BLaER1 (cell line): ENCODE results near the gene ASTN2.

ENCODE experiments used
- H3K27ac ChIP-seq: shearing (Covaris generic); formaldehyde crosslinking; 2 replicates; pipeline ENCODE4 v1.8.1; 2022
- H3K27me3 ChIP-seq: shearing (Covaris generic); formaldehyde crosslinking; 2 replicates; pipeline ENCODE4 v1.8.1; 2022
- H3K36me3 ChIP-seq: shearing (Covaris generic); formaldehyde crosslinking; 2 replicates; pipeline ENCODE4 v1.8.1; 2022
- H3K4me1 ChIP-seq: shearing (Covaris generic); formaldehyde crosslinking; 2 replicates; pipeline ENCODE4 v1.8.1; 2022
- H3K4me2 ChIP-seq: shearing (Covaris generic); formaldehyde crosslinking; 2 replicates; pipeline ENCODE4 v1.8.1; 2022
- H3K4me3 ChIP-seq: shearing (Covaris generic); formaldehyde crosslinking; 2 replicates; pipeline ENCODE4 v1.8.1; 2022
- H3K9ac ChIP-seq: shearing (Covaris generic); formaldehyde crosslinking; 2 replicates; pipeline ENCODE4 v1.8.1; 2022
- H3K9me3 ChIP-seq: shearing (Covaris generic); formaldehyde crosslinking; 2 replicates; pipeline ENCODE4 v1.8.1; 2022
- H4K20me1 ChIP-seq: shearing (Covaris generic); formaldehyde crosslinking; 2 replicates; pipeline ENCODE4 v1.8.1; 2022
- Cebpa-rat ChIP-seq: shearing (Covaris generic); IDR thresholded peaks from 2 replicates; pipeline ENCODE4 v1.8.1; 2022

The ASTN2 gene

DNA sequence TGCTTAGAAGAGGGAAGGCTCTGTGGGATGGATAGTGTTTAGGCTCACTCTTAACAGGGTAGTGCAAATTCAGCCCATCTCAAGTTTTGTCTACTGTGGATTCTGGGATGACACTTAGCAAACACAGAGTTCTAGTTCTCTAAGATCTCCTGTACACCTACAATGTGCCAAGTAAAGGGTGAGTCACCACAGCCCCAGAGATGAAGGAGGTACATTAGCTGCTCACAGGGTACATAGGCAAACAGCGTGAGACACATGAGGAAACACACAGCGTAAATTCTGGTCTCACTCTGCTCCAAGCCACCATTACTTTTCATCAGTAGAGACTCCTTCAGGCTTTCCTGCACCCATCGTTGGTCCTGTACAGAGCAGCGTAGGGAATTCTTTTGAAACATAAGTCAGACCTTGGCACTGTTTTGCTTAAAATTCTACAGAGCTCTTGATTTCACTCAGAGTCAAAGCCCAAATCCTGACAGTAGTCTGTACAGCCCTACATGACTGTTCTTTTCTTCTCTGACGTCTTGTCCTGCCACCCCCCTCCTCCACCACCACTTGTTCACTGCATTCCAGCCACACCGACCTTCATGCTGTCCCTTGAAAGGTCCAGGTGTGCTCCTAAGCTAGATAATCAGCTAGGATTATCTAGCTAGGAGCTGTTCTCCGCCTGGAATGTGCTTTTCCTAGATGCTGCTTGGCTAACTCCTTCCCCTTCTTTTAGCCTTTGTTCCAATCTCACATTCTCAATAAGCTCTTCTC, 8.7 kb downstream of the ASTN2 start:
- Histone ChIP-seq H3K9me3 (no peaks in the 10 kb centered on the region), H3K27ac (no peak overlapping the region), H3K4me3 (no peak overlapping the region), H3K9ac (no peak overlapping the region), H4K20me1 (no peaks in the 10 kb centered on the region), H3K4me1 (no peaks in the 10 kb centered on the region), H3K36me3 (no peaks in the 10 kb centered on the region), H3K4me2 (no peak overlapping the region), H3K27me3 (no peaks in the 10 kb centered on the region)
- TF ChIP-seq Cebpa-rat: no peak

DNA sequence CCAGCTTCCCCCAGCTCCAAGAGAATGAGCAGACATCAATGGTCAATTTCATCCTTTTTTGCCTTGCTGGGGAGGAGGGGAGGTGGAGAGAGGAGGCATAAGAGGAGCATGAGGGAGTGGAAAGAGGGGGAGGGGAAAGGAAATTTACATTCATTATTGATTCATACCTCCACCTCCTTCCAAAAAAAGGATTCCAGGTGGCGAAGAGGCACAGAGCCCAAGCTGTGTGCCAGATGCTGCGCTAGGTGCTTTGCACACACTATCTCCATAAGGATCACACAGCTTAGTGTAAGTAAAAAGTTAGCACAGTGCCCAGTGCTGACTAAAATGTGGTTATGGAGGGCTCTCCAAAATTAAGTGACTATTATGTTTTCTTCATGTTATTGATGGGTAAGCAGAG, 11.0 kb downstream of the ASTN2 start:
- H4K20me1 ChIP-seq: no peaks in the 10 kb centered on the region
- no peak overlapping the region for H3K9ac ChIP-seq
- H3K9me3 ChIP-seq: no peaks in the 10 kb centered on the region
- H3K4me3 ChIP-seq: no peak overlapping the region
- no peak for TF ChIP-seq Cebpa-rat
- no peaks in the 10 kb centered on the region for H3K4me1 ChIP-seq
- no peaks in the 10 kb centered on the region for H3K36me3 ChIP-seq
- no peaks in the 10 kb centered on the region for H3K27me3 ChIP-seq
- H3K27ac ChIP-seq: no peak overlapping the region
- no peak overlapping the region for H3K4me2 ChIP-seq

DNA sequence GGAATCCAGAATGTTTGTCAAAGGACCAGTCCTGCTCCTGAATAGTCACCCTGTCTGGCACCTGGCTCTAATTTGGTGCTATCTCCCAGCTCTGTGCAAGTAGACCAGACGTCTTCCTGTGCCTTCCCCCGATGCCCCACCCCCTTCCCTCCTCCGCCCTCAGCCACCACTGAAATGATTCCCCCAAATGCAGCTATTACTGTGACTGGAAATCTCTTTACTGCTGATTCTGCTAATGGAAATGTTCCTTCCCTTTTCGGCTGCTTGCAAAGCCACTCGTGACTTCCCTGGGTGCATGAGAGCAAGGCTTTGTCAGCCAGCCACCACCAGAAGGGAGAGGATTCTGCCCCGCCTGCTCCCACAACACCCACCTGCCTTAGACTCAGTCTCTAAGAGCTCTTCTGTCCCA, 11.4 kb downstream of the ASTN2 start:
- Histone ChIP-seq H4K20me1 (no peaks in the 10 kb centered on the region), H3K4me3 (no peak overlapping the region), H3K27me3 (no peaks in the 10 kb centered on the region), H3K27ac (no peak overlapping the region), H3K4me1 (no peaks in the 10 kb centered on the region), H3K9me3 (no peaks in the 10 kb centered on the region), H3K36me3 (no peaks in the 10 kb centered on the region), H3K4me2 (no peak overlapping the region), H3K9ac (no peak overlapping the region)
- TF ChIP-seq Cebpa-rat: no peak

DNA sequence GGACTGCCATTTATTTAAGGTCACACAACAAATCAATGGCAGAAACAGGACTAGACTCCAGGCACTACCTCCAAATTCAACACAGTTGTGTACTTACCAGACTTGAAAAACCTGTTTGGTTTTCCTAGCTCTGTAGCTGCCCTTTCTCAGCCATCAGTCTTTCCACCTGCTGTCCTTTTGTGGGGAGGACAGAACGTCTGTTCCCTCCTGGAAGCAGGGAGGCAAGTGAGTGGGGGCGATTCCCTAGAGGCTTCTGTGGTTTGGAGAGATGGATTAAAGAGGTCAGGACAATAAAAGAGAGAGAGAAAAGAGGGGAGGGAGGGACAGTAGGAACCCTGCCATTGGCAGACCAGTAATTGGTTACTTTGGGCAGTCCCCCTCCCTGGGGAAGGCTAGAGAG, 14.7 kb downstream of the ASTN2 start:
- Histone ChIP-seq H3K4me3 (no peak overlapping the region), H3K36me3 (no peaks in the 10 kb centered on the region), H3K4me1 (no peaks in the 10 kb centered on the region), H4K20me1 (no peaks in the 10 kb centered on the region), H3K9me3 (no peaks in the 10 kb centered on the region), H3K27me3 (no peaks in the 10 kb centered on the region), H3K9ac (no peak overlapping the region), H3K27ac (no peak overlapping the region), H3K4me2 (no peak overlapping the region)
- TF ChIP-seq Cebpa-rat: no peak

DNA sequence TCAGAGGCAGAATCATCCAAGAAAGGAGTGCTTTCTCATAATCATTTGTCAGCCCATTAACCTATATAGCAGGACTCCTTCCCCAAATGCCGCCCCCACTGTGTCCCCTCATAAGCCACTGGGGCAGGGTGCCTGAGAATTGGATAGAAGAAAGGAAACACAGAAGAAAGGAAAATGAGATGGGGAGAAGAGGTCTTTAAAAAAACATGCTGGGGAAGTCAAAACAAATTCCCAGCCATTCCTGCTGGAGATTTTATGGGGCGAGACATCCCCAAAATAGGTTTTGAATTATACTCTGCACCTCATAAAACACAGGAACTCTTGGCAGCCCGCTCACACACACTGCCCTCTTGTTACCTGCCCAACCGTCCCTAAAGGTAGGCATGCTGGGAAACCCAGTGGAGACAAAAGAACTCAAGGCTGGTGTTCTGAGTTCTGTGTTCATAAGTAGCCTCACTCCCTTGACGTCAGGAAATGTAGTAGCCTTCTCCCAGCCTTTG, 19.7 kb downstream of the ASTN2 start:
- Histone ChIP-seq H3K4me1 (no peaks in the 10 kb centered on the region), H3K9ac (no peak overlapping the region), H4K20me1 (no peaks in the 10 kb centered on the region), H3K4me3 (no peak overlapping the region), H3K9me3 (no peaks in the 10 kb centered on the region), H3K27me3 (no peaks in the 10 kb centered on the region), H3K4me2 (no peak overlapping the region), H3K36me3 (no peaks in the 10 kb centered on the region), H3K27ac (no peak overlapping the region)
- no peak for TF ChIP-seq Cebpa-rat

DNA sequence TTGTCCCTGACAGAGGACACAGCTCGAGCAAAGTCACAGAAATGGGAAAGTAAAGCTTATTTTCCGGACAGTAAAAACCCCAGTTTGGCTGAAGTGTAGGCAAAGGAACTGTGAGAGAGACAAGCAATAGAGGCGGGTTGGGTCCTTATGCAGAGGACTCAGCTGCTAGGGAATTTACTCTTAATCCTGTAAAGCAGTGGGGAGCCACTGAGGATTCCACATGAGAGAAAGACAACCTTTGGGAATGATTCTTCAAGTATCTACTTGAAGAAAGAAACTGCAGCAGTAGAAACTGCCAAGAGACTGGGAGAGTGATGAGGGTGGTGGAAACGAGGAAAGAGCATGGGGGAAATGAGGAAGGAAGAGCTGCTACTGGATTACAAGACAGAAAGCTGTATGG, 20.2 kb downstream of the ASTN2 start:
- no peak for TF ChIP-seq Cebpa-rat

DNA sequence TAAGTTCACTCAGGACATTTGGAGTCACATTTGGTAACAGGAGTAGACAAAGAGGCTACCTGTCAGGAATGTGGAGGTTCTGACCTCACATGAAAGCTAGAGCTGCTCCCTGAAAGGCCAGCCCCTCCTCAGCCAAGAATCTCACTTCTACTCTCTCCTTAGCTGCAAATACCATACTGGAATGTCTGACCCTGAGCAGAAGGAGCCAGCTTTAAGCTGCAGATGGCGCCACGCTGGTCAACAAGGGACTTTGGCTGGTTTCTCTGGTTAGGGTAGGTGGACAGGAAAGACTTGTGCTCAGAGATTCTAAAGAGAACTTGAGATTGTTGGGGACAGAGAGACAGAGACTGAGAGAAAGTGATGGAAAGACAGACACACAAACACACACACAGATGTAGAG, 21.9 kb downstream of the ASTN2 start:
- Histone ChIP-seq H3K4me1 (no peaks in the 10 kb centered on the region), H3K27me3 (no peaks in the 10 kb centered on the region), H3K9me3 (no peaks in the 10 kb centered on the region)

More for the DNA sequence above, 20.2 kb downstream of the ASTN2 start:
- H3K9me3 ChIP-seq: no peaks in the 10 kb centered on the region
- no peaks in the 10 kb centered on the region for H3K4me1 ChIP-seq
- H3K27me3 ChIP-seq: no peaks in the 10 kb centered on the region
- H3K4me3 ChIP-seq: no peak overlapping the region
- H3K27ac ChIP-seq: no peak overlapping the region
- H3K4me2 ChIP-seq: no peak overlapping the region
- no peaks in the 10 kb centered on the region for H3K36me3 ChIP-seq
- H3K9ac ChIP-seq: no peak overlapping the region
- H4K20me1 ChIP-seq: no peaks in the 10 kb centered on the region

DNA sequence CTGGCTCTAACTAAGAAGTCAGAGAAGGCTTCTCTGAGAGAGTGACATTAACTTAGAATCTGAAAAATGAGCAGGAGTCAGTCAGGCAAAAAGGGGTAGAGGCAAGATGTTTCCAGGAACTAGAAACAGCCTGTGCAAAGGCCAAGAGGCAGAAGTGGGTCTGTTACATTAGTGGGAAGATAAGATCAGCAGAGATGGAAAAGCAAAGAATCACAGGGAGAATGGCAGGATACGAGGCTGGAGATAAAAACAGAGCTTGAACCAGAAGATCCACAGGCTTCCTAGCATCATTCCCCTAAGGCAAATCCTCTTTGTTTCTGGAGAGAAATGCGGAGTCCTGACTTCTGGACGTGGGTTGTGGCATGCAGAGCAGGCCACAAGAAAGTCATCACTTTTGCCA, 27.4 kb downstream of the ASTN2 start:
- no peaks in the 10 kb centered on the region for H3K9me3 ChIP-seq
- H4K20me1 ChIP-seq: no peaks in the 10 kb centered on the region
- no peaks in the 10 kb centered on the region for H3K27me3 ChIP-seq
- TF ChIP-seq Cebpa-rat: no peak
- H3K36me3 ChIP-seq: no peaks in the 10 kb centered on the region
- no peak overlapping the region for H3K4me3 ChIP-seq
- H3K4me1 ChIP-seq: no peaks in the 10 kb centered on the region
- H3K27ac ChIP-seq: no peak overlapping the region
- H3K9ac ChIP-seq: no peak overlapping the region
- H3K4me2 ChIP-seq: no peak overlapping the region

More for the DNA sequence above, 21.9 kb downstream of the ASTN2 start:
- Histone ChIP-seq H3K4me2 (no peak overlapping the region), H3K4me3 (no peak overlapping the region), H3K36me3 (no peaks in the 10 kb centered on the region), H3K9ac (no peak overlapping the region), H4K20me1 (no peaks in the 10 kb centered on the region), H3K27ac (no peak overlapping the region)
- no peak for TF ChIP-seq Cebpa-rat

DNA sequence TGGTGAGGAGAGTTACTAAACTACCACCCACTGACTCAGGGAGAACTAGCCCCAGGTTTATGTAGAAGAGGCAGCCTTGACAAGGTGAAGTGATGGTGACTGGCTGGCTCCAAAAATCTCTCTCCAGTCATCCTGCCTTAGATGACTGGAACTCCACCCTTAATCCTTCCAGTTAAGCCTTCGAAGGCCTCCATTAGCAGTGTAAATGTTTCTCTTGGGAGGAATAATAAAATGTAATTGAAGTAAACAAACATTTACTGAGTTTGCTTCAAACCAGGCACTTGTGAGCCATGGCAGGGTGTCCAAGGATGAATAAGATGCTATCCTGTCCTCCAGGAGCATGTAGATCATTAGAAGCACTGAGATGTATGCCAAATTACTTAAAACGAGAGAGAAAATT, 35.5 kb downstream of the ASTN2 start:
- no peaks in the 10 kb centered on the region for H3K9me3 ChIP-seq
- H4K20me1 ChIP-seq: no peaks in the 10 kb centered on the region
- H3K36me3 ChIP-seq: no peaks in the 10 kb centered on the region
- no peak overlapping the region for H3K27ac ChIP-seq
- TF ChIP-seq Cebpa-rat: no peak
- no peak overlapping the region for H3K4me2 ChIP-seq
- no peaks in the 10 kb centered on the region for H3K27me3 ChIP-seq
- H3K4me1 ChIP-seq: no peaks in the 10 kb centered on the region
- H3K4me3 ChIP-seq: no peak overlapping the region
- H3K9ac ChIP-seq: no peak overlapping the region

DNA sequence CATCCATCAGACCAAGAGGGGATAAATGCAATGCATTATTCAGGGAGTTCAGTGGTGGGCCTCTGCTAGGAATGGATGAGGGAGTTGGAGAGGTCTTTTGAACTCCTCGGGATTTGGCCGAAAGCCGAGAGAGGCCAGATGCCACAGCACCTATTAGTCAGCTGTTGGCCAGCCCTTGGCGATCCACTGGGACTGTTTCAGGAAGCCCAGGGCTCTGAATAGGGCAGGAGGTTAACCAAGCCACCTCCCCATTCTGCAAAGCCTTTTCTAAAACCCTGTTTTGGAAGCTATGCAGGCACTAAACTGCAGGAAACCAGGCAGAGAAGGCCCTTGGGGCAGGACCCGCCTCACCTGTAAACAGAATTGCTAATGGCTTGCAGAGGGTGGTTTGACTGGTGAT, 37.8 kb downstream of the ASTN2 start:
- no peak overlapping the region for H3K4me2 ChIP-seq
- H3K4me1 ChIP-seq: no peaks in the 10 kb centered on the region
- H3K36me3 ChIP-seq: no peaks in the 10 kb centered on the region
- no peaks in the 10 kb centered on the region for H3K9me3 ChIP-seq
- no peaks in the 10 kb centered on the region for H3K27me3 ChIP-seq
- no peak overlapping the region for H3K9ac ChIP-seq
- H4K20me1 ChIP-seq: no peaks in the 10 kb centered on the region
- no peak for TF ChIP-seq Cebpa-rat
- H3K27ac ChIP-seq: no peak overlapping the region
- no peak overlapping the region for H3K4me3 ChIP-seq

DNA sequence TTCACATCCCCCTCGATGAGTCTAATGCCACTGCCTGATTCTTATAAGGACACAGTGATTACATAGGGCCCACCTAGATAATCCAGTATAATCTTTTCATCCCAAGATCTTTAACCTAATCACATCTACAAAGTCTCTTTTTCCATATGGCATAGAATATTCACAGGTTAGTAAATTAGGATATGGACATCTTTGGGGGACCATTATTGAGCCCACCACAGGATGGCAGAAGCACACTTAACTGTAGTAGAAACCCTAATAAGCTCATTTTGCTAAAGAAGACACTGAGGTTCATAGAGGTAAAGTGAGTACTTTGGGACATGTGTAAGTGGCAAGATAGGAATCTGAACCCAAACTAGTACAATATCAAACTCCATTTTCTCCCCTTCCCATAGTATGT, 38.9 kb downstream of the ASTN2 start:
- H3K4me2 ChIP-seq: no peak overlapping the region
- no peaks in the 10 kb centered on the region for H3K4me1 ChIP-seq
- H3K9me3 ChIP-seq: no peaks in the 10 kb centered on the region
- no peaks in the 10 kb centered on the region for H3K27me3 ChIP-seq
- no peak for TF ChIP-seq Cebpa-rat
- H3K4me3 ChIP-seq: no peak overlapping the region
- H3K36me3 ChIP-seq: no peaks in the 10 kb centered on the region
- no peak overlapping the region for H3K9ac ChIP-seq
- H3K27ac ChIP-seq: no peak overlapping the region
- H4K20me1 ChIP-seq: no peaks in the 10 kb centered on the region
